GM21786 (cell line): ENCODE data around the gene RTN4R.

Source experiments
- ATAC-seq: cut with Tn5 transposase; IDR thresholded peaks from one replicate; pipeline ENCODE4 v1.9.1; 2021; ENCODE audit not compliant: unreplicated experiment

The RTN4R gene

DNA sequence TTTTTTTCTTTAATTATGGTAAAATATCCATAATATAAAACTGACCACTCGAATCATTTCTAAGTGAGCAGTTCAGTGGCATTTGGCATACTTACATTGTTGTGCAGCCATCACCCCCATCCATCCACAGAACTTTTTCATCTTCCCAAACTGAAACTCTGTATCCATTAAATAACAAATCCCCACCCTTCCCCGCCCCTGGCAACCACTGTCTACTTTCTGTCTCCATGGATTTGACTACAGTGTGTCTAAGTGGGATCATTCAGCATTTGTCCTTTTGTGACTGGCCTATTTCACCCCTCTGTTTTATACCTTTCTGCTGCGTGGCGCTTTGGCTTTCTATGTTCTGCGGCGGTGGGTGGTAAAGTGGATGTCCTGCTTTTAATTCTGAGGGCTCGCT is 49.1 kb downstream of the RTN4R start:
- ATAC-seq: no peak

DNA sequence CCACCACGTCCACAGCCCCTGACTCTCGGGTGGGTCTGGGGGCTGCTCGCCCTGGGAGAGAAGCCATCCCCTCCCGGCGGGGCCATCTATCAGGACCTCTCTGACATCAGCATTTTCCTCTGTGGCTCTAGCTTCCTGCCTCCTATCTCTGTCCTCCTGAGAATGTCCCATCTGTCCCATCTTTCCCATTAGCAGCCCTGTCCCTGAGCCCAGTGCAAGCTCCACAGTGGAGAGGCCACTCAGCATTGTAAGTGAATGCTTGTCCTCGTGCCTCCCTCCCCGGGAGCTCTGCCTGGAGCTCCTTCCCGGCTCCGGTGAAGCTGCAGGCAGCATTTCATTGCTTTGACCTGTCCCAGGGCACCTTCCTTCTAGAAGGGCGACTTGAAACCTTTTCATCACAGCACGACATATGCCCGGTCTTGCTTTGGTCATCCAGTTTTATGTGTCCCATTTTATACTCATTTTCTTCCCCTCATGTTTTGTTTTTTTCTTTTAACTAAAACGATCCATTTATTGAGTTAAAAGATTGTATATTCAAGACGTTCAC is 49.7 kb downstream of the RTN4R start:
- ATAC-seq: no peak

DNA sequence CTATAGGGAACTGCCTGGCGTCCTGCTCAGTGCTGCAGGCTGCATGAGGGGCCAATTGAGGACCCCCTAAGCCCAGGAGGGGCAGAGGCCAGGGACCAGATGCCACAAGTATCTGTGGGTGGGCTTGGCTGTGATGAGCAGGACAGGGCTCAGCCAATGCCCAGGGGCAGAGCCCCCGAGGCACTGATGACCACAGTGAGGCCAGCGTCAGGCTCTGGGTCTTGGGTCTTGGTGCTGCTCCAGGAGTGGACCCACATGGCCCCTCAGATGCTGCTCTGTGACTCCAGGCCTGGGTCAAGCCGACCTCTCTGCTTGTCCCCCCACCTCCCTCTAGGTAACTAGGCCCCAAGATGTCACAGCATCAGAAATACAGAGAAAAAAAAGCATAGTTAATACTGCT is 50.6 kb downstream of the RTN4R start:
- ATAC-seq: no peak

- ATAC-seq: no peak
Observed at GRCh38 chr22:20216863-20217499, 51.1 kb downstream of the RTN4R start.

GRCh38 chr22:20215742-20216141 is 52.4 kb downstream of the RTN4R start:
- ATAC-seq: no peak

GRCh38 chr22:20214853-20215252 is 53.3 kb downstream of the RTN4R start:
- no peak for ATAC-seq

DNA sequence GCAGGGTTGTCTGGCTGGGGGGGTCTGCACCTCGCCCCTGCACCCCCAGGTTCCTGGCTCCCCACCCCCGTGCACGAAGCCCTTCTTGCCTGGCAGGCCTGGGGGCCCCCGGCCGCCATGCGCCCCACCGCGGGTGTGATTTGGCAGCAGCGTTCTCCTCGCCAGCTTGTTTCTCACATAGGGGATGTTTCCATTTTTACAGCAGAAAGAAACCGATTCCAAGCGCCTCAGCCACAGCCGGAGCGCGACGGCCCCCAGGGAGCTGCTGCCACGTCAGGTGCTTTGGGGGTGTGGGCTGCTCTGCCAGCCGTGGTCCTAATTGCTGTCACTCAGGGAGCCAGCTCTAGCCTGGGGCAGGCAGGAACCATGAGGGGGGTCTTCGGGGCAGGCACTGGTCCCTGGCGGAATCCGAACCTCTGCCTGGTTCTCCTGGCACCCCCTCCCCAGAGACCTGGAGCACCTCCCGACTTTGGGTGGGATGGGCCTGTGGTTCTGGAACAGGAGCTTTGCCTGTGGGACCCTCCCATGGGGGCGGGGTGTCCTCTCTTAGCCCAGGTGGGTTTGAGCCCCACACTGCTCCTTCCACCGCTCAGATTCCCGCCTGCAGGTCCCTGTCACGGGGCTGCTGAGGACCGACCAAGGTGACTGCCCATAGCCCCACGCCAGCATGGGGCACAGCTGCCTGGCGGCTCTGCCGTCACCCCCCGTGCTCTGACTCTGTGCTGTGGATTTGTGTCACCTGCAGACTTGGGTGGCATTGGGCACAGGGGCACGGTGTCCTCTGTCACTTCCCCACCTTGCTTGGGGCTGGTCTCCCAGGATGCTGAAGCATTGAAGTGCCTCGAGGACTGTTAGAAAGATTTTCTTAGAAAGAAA is 54.0 kb downstream of the RTN4R start:
- ATAC-seq: no peak

DNA sequence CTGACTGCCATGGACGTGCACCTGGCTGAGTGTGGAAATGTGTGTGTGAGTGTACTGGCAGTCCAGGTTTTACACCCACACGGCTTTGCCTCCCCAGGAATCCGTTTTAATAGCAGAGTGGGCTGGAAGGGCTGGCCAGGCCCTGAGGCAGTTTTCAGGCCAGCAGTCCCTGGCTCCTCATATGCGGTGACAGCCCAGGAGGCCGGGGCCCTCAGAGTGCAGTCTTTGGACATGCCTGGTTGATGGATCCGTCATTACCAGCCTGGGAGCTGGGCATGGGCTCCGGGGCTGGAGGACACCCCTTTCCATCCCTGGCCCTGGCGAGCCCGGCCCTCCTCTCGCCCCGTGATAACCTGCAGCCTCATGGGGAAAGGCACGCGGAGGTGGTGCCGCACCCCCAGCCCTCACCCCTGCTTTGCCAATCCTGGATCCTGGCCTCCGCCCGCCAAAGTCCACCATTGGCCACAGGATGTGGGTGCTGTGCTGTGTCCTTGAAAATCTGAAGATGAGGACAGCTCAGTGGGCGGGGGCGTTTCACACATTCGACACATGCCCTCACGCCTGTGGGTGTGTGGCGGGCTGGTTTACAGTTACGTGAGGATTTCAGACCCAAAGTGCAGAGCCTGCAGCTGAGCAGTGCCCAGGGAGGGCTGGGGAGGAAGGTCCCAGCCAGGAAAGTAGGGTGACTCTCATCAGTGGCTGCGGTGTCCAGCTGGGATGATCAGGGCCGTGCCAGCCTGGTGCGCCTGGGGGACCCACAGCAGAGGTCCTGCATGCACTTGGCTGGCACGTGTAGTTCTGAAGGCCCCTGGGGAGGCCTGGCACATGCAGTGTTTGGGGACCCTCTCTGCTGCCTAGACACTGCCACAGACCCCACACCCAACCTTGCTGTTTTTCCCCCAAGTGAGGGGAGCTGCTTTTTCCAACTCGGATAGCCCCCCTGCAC is 55.1 kb downstream of the RTN4R start:
- ATAC-seq: no peak

DNA sequence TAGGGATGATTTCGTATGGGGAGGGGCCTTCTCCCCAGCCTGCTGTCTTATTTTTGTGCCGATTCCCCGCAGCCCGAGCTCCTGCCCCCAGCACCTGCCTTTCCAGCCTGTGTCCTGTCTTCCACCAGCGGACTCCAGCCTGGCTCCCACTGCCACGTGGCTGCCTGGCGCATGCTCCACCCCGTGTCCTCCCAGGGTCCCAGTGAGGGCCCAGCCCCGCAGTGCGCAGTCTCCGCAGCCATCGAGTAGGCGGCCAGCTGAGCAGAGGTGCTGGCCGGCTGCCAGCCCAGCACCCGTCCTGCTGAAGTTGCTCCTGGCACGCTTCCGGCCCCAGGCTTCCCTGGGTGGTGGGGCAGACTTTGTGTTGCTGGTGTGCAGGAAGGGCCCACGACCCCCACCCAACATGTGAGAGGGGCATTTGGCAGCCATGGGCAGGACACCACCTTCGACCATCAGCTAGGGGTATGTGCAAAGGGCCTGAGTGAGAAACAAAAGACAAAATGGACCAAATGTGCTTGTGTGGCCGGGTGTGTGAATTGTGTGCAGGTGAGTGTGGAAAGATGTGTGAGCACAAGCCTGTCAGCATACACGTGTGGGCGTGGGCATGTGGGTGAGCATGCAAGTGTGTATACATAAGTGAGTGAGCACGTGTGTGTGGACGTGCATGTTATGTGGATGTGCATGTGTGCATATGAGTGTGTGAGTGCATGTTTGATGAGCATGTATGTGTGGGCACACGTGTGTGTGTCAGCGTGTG is 55.9 kb downstream of the RTN4R start:
- no peak for ATAC-seq

DNA sequence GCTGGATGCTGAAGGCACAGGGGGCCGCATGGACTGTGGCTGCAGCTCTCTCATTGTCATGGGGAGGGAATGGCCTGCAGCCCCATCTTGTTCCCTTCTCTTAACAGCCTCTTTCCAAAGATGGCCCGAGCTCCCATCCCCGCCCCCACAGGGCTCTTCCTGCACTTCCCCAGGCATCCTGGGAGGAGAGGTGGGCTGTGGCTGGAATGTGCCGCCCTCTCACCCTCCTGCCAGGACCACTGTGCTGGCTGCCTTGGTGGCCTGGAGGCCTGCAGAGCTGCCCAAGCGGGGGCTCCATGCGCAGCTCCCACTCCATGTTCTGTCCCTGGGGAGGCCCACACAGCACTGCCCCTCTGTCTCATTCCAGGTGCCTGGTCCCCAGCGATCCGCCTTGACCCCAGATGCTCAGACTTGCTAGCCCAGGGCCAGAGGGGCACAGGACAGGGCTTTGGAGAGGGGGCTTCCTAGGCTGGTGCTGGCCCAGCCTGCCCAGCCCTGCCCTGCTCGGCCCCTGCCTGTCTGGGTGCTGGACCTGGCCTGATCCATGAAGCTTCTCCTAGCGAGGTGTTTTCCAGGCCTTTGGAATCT is 56.6 kb downstream of the RTN4R start:
- no peak for ATAC-seq

- no peak for ATAC-seq
Observed at GRCh38 chr22:20210473-20211059, 57.6 kb downstream of the RTN4R start.

GRCh38 chr22:20209761-20210250 is 58.3 kb downstream of the RTN4R start:
- no peak for ATAC-seq

DNA sequence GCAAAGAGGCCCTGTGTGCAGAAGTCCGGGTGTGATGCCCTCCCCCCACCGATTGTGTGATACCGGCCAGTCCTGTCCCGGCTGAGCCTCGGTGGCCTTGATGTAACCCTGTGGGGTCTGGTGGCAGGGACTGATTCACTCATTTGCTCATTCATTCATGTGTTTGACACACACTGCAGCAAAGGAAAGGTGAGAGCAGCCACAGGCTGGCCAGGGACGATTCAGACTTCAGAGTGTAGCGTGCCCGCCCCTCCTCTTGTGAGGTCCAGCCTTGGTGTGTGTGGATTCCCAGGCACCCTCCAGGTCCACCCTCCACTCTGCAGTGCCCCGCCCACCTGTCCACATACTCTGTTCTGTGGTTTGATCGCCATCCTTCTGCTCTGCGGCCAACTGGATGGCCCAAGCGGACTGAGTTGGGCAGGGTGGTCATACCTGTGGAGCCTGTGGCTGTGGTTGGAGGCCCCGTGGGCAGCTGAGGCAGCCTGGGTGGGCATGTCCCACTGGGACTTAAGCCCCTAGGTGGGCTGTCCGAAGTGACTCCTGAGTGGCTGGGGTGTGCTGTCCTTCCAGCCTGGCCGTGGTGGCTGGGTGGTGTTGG is 59.3 kb downstream of the RTN4R start:
- ATAC-seq: no peak

DNA sequence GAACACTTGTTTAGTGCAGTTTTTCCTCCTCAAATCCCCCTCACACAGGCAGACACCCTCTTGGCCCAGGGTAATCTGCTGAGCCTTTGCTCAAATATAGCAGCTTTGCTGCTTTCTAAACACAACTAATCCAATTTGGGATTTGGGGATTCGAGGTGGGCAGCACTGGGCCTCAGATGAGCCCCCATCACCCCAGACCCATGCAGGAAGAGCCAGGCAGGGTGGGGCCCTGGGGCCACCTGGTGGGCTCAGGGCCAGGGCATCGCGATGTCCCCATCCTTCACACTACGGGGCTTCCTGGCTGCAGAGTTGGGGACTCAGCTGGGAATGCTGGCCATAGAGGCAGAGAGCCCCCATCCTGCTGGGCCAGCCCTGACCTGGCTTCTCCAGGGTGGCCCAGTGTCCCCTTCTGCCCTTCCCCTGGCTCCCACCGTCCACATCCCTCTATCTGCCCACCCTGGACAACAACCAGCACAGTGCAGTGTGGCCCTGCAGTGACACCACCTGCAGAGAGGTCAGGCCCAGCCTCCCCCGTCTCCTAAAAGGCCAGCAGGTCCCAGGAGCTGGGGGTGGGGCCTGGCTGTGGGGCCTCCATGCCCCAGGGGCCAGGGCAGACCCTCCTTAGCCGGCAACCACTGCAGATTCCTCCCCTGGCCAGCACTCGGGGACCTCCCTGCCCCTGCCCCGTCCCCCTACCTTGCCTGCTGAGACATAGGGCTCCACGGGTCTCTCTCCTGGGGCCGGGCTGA is 60.7 kb downstream of the RTN4R start:
- no peak for ATAC-seq

- peak; percentile 20 for ATAC-seq
Observed at GRCh38 chr22:20206709-20207215, 61.4 kb downstream of the RTN4R start.

- peak; percentile 51 for ATAC-seq
Observed at GRCh38 chr22:20205964-20206708, 62.0 kb downstream of the RTN4R start.

DNA sequence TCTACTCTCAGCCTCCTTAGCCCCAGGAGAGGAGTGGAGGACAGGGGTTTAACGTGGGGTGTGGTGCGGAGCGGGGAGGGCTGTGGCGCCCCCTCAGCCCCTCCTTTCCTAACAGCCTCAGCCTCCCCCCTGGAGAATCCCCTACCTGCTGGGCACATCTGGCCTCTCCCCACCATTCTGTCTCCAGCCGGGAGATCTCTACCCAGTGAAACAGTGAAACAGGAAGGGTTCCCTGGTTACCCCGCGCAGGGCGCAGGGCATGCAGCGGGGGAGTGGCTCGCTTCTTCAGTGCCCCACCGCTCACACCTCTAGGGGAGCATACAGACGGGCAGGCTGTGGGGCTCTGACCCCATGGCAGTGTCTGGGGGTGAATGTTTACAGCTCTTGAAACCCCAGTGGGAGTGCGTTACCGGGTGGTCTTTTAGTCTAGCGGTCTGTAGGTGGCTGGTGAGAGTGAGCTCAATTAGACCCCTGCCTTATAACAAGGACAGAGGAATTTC is 62.6 kb downstream of the RTN4R start:
- ATAC-seq: no peak
